K562 (cell line): ENCODE data around the gene GPR152. TPM values are rescaled to one million over a fixed set of nuclear protein-coding genes. Genes with fewer than 3 reads are reported as not detected.

ENCODE experiments used
- FOXA1 ChIP-seq: fragments of 450-650 bp; IDR thresholded peaks from 2 replicates; pipeline ENCODE4 v1.6.1; 2016; ENCODE audit warnings: mild to moderate bottlenecking, borderline replicate concordance
- HOXB6 ChIP-seq: fragments of 250-450 bp; sonication (Bioruptor Pico); IDR thresholded peaks from 2 replicates; pipeline ENCODE4 v1.5.1; 2022; ENCODE audit warnings: mild to moderate bottlenecking, borderline replicate concordance
- JUN ChIP-seq, 2 experiments: sonication (generic) in 1 of 2; formaldehyde crosslinking in 1 of 2; IDR thresholded peaks; 2 replicates each; pipeline versions ENCODE4 v1.6.1 to v1.8.0; 2012 to 2022; ENCODE audit warnings: borderline replicate concordance in 2 of 2, mild to moderate bottlenecking in 2 of 2, improper control_type of control experiment in 1 of 2, low read depth in 1 of 2, low read length in 1 of 2, missing genetic modification reagents in 1 of 2
- KDM5B ChIP-seq: fragments of 200-600 bp; sonication (generic); IDR thresholded peaks from 2 replicates; pipeline ENCODE4 v1.6.1; 2012; ENCODE audit warnings: low read depth, mild to moderate bottlenecking, moderate library complexity, low read length, control low read depth, inconsistent platforms; ENCODE audit not compliant: insufficient replicate concordance
- MEIS2 ChIP-seq: fragments of 450-650 bp; IDR thresholded peaks from 2 replicates; pipeline ENCODE4 v1.6.1; 2014; ENCODE audit warnings: mild to moderate bottlenecking; ENCODE audit not compliant: partially characterized antibody
- MXI1 ChIP-seq: IDR thresholded peaks from 2 replicates; pipeline ENCODE4 v1.6.1; 2011; ENCODE audit warnings: low read depth, mild to moderate bottlenecking, improper control_type of control experiment, low read length
- POLR2G ChIP-seq: fragments of 200-400 bp; formaldehyde crosslinking; IDR thresholded peaks from 2 replicates; pipeline ENCODE4 v1.6.1; 2017; ENCODE audit warnings: low read depth, mild to moderate bottlenecking, antibody characterized with exemption, low read length, moderate library complexity
- RBFOX2 ChIP-seq: fragments of 200-400 bp; formaldehyde crosslinking; IDR thresholded peaks from 2 replicates; pipeline ENCODE4 v1.6.1; 2017; ENCODE audit warnings: low read depth, mild to moderate bottlenecking, low read length, moderate library complexity
- TBP ChIP-seq: optimal IDR thresholded peaks from 2 replicates; pipeline ENCODE3; 2011; ENCODE audit warnings: low read depth, low read length, improper control_type of control experiment
- polyA plus RNA-seq, 8 experiments: library from polyadenylated mRNA; depleted of rRNA in 4 of 8; stranded (reverse) in 5 of 8; unstranded in 3 of 8; fragments of >200 nt; fragmentation: Nextera tagmentation in 2 of 8; fragmentation: Illumina TruSeq in 1 of 8; extraction: Ambion mirVana in 2 of 8; extraction: Trizol in 1 of 8; gene quantifications; 2 replicates each; pipeline versions ENCODE4 v1.2.1 to v1.2.3, GENCODE V29; 2011 to 2014; ENCODE audit warnings: inconsistent platforms in 1 of 8, missing spikeins in 1 of 8
- total RNA-seq, 7 experiments: library from RNA; depleted of rRNA in 6 of 7; stranded (reverse); fragments of >200 nt in 6 of 7; fragmentation: Illumina TruSeq in 2 of 7; extraction: Trizol in 2 of 7; gene quantifications; 2 replicates each; pipeline versions ENCODE4 v1.2.1 to v1.2.3, GENCODE V29; 2011 to 2021; ENCODE audit warnings: low replicate concordance in 1 of 7
- TF ChIP-seq, protein P1 (sequence below): IDR thresholded peaks from 3 replicates; pipeline ENCODE4 v1.6.1; 2011; ENCODE audit warnings: borderline replicate concordance, mild to moderate bottlenecking, moderate library complexity; ENCODE audit not compliant: insufficient read length; ENCODE audit errors: extremely low read depth
- TF ChIP-seq, protein P2 (sequence below), 2 experiments: IDR thresholded peaks in 1 of 2; conservative IDR thresholded peaks in 1 of 2; 2 replicates each; pipeline ENCODE4 v1.6.1; 2016; ENCODE audit warnings: low read depth in 2 of 2, mild to moderate bottlenecking in 1 of 2, missing compliant biosample characterization in 1 of 2, missing genetic modification characterization in 1 of 2, moderate library complexity in 1 of 2
- TF ChIP-seq, protein P3 (sequence below), 2 experiments: fragments of 450-650 bp in 1 of 2; IDR thresholded peaks; 2 replicates each; pipeline ENCODE4 v1.6.1; 2011 to 2017; ENCODE audit warnings: low read depth in 2 of 2, antibody characterized with exemption in 1 of 2, borderline replicate concordance in 1 of 2, low read length in 1 of 2, mild to moderate bottlenecking in 1 of 2, mixed read lengths in 1 of 2; ENCODE audit not compliant: control insufficient read depth in 1 of 2
- TF ChIP-seq, protein P4 (sequence below): sonication (generic); formaldehyde crosslinking; IDR thresholded peaks from 2 replicates; pipeline ENCODE4 v1.8.0; 2022; ENCODE audit warnings: missing genetic modification reagents, mild to moderate bottlenecking, moderate library complexity, borderline replicate concordance

GPR152 gene
- total and polyA plus RNA-seq, 9 of the 15 experiments (the other 6 are each of a cell fraction or from before 2014, with no cell fraction given), result not detected

DNA sequence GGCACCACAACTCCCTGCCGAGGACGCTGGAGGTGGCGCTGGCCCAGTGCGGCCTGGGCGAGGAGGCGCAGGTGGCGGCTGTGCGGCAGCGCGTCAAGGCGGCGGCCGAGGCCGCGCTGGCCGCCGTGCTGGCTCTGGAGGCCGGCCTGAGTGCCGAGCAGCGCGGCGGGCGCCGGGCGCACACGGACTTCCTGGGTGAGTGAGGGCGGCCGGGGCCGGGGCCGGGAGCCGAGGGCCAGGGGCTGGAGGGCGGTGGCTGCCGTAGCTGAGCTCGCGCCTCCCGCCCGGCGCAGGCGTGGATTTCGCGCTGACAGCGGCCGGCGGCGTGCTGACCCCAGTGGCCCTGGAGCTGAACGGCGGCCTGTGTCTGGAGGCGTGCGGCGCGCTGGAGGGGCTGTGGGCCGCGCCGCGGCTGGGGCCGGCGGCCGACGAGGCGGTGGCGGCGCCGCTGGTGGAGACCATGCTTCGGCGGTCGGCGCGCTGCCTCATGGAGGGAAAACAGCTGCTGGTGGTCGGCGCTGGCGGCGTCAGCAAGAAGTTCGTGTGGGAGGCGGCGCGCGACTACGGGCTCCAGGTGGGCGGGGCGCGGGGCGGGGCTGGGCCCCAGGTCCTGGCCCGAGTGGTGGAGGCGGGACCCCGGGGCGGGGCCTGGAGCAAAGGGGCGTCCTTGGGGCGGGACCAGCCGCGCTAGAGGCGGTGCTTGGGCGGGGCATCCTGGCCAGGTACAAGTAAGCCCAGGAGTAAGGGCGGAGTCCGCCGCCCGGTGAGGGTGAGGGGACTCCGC lies 31.7 kb downstream of the GPR152 start (continued):
- TF ChIP-seq KDM5B, result peak; percentile 65
- 0 out of 2 replicates have a peak, but pooled peaks have one; percentile 49 for TF ChIP-seq MXI1
- peak; percentile 32 for TF ChIP-seq MEIS2
- TF ChIP-seq, protein P1, sequence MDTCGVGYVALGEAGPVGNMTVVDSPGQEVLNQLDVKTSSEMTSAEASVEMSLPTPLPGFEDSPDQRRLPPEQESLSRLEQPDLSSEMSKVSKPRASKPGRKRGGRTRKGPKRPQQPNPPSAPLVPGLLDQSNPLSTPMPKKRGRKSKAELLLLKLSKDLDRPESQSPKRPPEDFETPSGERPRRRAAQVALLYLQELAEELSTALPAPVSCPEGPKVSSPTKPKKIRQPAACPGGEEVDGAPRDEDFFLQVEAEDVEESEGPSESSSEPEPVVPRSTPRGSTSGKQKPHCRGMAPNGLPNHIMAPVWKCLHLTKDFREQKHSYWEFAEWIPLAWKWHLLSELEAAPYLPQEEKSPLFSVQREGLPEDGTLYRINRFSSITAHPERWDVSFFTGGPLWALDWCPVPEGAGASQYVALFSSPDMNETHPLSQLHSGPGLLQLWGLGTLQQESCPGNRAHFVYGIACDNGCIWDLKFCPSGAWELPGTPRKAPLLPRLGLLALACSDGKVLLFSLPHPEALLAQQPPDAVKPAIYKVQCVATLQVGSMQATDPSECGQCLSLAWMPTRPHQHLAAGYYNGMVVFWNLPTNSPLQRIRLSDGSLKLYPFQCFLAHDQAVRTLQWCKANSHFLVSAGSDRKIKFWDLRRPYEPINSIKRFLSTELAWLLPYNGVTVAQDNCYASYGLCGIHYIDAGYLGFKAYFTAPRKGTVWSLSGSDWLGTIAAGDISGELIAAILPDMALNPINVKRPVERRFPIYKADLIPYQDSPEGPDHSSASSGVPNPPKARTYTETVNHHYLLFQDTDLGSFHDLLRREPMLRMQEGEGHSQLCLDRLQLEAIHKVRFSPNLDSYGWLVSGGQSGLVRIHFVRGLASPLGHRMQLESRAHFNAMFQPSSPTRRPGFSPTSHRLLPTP, result no peak
- TF ChIP-seq, protein P2, sequence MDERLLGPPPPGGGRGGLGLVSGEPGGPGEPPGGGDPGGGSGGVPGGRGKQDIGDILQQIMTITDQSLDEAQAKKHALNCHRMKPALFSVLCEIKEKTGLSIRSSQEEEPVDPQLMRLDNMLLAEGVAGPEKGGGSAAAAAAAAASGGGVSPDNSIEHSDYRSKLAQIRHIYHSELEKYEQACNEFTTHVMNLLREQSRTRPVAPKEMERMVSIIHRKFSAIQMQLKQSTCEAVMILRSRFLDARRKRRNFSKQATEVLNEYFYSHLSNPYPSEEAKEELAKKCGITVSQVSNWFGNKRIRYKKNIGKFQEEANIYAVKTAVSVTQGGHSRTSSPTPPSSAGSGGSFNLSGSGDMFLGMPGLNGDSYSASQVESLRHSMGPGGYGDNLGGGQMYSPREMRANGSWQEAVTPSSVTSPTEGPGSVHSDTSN (CRISPR knock-in tag; IDR thresholded peaks at IDR 0.05; ENCODE audit: low read depth), result no peak
- TF ChIP-seq, protein P2 (tag; conservative IDR thresholded peaks at IDR 0.05; ENCODE audit: low read depth), result no peak
- TF ChIP-seq RBFOX2, result peak; percentile 87
- TF ChIP-seq FOXA1, result no peak
- TF ChIP-seq, protein P3, sequence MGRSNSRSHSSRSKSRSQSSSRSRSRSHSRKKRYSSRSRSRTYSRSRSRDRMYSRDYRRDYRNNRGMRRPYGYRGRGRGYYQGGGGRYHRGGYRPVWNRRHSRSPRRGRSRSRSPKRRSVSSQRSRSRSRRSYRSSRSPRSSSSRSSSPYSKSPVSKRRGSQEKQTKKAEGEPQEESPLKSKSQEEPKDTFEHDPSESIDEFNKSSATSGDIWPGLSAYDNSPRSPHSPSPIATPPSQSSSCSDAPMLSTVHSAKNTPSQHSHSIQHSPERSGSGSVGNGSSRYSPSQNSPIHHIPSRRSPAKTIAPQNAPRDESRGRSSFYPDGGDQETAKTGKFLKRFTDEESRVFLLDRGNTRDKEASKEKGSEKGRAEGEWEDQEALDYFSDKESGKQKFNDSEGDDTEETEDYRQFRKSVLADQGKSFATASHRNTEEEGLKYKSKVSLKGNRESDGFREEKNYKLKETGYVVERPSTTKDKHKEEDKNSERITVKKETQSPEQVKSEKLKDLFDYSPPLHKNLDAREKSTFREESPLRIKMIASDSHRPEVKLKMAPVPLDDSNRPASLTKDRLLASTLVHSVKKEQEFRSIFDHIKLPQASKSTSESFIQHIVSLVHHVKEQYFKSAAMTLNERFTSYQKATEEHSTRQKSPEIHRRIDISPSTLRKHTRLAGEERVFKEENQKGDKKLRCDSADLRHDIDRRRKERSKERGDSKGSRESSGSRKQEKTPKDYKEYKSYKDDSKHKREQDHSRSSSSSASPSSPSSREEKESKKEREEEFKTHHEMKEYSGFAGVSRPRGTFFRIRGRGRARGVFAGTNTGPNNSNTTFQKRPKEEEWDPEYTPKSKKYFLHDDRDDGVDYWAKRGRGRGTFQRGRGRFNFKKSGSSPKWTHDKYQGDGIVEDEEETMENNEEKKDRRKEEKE (IDR thresholded peaks at IDR 0.05; ENCODE audit: borderline replicate concordance in 1 of 2, control insufficient read depth in 1 of 2, low read depth in 2 of 2, low read length in 1 of 2), result no peak
- peak; percentile 73 for TF ChIP-seq TBP
- TF ChIP-seq POLR2G, result peak; percentile 89
- TF ChIP-seq, protein P4, sequence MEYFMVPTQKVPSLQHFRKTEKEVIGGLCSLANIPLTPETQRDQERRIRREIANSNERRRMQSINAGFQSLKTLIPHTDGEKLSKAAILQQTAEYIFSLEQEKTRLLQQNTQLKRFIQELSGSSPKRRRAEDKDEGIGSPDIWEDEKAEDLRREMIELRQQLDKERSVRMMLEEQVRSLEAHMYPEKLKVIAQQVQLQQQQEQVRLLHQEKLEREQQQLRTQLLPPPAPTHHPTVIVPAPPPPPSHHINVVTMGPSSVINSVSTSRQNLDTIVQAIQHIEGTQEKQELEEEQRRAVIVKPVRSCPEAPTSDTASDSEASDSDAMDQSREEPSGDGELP (CRISPR knock-in tag), result peak; percentile 92
- 0 out of 2 replicates have a peak, but pooled peaks have one; percentile 6 for TF ChIP-seq JUN (IDR thresholded peaks at IDR 0.05; ENCODE audit: borderline replicate concordance, low read depth, low read length)
- TF ChIP-seq JUN (CRISPR knock-in tag; IDR thresholded peaks at IDR 0.05; ENCODE audit: borderline replicate concordance), result no peak
- no peak for TF ChIP-seq HOXB6
